SH-SY5Y (cell line): ENCODE data around the gene ITPRIPL2.

Experiments used
- GATA2 ChIP-seq: IDR thresholded peaks from 2 replicates; pipeline ENCODE4 v1.6.1; 2011; ENCODE audit warnings: mild to moderate bottlenecking, low read depth, low read length
- GATA3 ChIP-seq: IDR thresholded peaks from 2 replicates; pipeline ENCODE4 v1.6.1; 2011; ENCODE audit warnings: low read depth, mild to moderate bottlenecking, low read length, moderate library complexity

ITPRIPL2 gene

GRCh38 chr16:19139436-19140091 is 25.8 kb downstream of the ITPRIPL2 start:
- TF ChIP-seq GATA3, result no peak
- no peak for TF ChIP-seq GATA2

- TF ChIP-seq GATA2 (no peak), GATA3 (no peak)
Observed at GRCh38 chr16:19140396-19140795, 26.6 kb downstream of the ITPRIPL2 start.

- TF ChIP-seq GATA2 (no peak), GATA3 (no peak)
Observed at GRCh38 chr16:19142939-19143598, 29.3 kb downstream of the ITPRIPL2 start.

- TF ChIP-seq GATA3, result no peak
- TF ChIP-seq GATA2, result no peak
Observed at GRCh38 chr16:19143599-19143956, 29.8 kb downstream of the ITPRIPL2 start.

GRCh38 chr16:19145010-19145409 is 31.2 kb downstream of the ITPRIPL2 start:
- no peak for TF ChIP-seq GATA3
- TF ChIP-seq GATA2, result no peak

- TF ChIP-seq GATA2 (no peak), GATA3 (no peak)
Observed at GRCh38 chr16:19147126-19147525, 33.4 kb downstream of the ITPRIPL2 start.

GRCh38 chr16:19147627-19148026 is 33.9 kb downstream of the ITPRIPL2 start:
- TF ChIP-seq GATA2, result no peak
- no peak for TF ChIP-seq GATA3

GRCh38 chr16:19148189-19148588 is 34.4 kb downstream of the ITPRIPL2 start:
- no peak for TF ChIP-seq GATA3
- no peak for TF ChIP-seq GATA2

- TF ChIP-seq GATA2 (no peak), GATA3 (no peak)
Observed at GRCh38 chr16:19151310-19151709, 37.5 kb downstream of the ITPRIPL2 start.

- TF ChIP-seq GATA3 (no peak), GATA2 (no peak)
Observed at GRCh38 chr16:19152042-19152441, 38.3 kb downstream of the ITPRIPL2 start.

- TF ChIP-seq GATA2 (no peak), GATA3 (no peak)
Observed at GRCh38 chr16:19153876-19154275, 40.1 kb downstream of the ITPRIPL2 start.

- TF ChIP-seq GATA3 (no peak), GATA2 (no peak)
Observed at GRCh38 chr16:19162085-19162484, 48.3 kb downstream of the ITPRIPL2 start.

GRCh38 chr16:19163215-19163614 is 49.5 kb downstream of the ITPRIPL2 start:
- TF ChIP-seq GATA3 (no peak), GATA2 (no peak)

GRCh38 chr16:19164285-19164684 is 50.5 kb downstream of the ITPRIPL2 start:
- TF ChIP-seq GATA3, result no peak
- no peak for TF ChIP-seq GATA2

- TF ChIP-seq GATA2 (no peak), GATA3 (no peak)
Observed at GRCh38 chr16:19165101-19165500, 51.3 kb downstream of the ITPRIPL2 start.
